LNCAP (cell line): ENCODE data around the gene PPL.

Experiments
- CTCF ChIP-seq: fragments of 450-650 bp; IDR thresholded peaks from 2 replicates; pipeline ENCODE4 v1.5.1; 2017; ENCODE audit warnings: mild to moderate bottlenecking

The PPL gene

GRCh38 chr16:4897328-4897727, 39.6 kb downstream of the PPL start:
- no peak for TF ChIP-seq CTCF

DNA sequence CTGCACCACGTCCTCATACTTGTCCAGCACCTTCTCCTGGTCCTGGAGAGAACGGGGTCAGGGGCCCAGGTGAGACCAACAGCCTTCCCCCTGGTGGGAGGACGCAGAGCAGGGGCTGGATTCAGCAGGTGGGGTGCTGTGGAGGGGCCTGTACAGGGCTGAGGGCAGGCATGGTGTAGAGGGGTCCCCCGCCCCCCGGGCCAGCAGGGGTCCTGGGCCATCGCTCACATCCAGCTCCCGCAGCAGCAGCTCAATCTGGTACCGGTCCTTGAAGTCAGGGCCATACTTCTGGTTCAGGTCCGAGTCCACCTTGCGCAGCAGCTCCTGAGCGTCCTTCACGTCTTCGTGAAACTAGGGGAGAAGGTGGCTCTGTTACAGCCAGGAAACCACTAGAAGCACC, 41.6 kb downstream of the PPL start:
- no peak for TF ChIP-seq CTCF

GRCh38 chr16:4894276-4895150, 42.4 kb downstream of the PPL start:
- no peak for TF ChIP-seq CTCF

DNA sequence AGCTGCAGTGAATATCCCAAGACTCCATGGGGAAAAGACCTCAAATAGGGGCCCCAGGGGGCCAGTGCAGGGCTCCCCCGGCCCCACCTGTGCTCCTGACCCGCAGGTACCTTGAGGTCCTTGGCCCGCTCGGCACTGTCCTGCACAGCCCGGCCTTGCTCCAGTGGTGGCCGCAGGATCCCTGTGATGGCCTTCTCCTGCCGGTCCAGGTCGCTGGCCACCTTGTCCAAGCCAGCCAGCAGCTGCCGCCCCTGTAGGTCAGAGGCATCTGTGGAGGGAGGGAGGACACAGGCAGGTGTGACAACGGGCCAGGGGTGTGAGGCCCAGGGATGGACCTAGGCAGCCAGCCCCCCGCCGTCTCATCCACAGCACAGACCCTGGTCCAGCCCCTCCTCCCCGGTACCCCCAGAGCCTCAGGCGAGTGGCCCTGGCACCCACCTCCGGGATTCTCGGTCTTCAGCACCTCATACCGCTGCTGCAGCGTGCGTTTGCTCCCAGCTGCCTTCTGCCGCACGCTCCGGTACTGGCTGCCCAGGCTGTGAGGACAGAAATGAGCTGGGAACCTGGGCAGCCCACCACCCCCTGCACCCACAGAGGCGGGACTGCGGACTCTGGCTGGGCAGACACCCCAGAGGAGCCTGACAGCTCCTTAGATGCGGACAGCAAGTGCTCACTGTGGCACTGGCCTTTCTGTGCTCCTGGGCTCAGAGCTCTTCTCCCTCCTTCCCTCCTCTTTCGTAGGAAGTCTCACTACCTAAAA, 43.7 kb downstream of the PPL start:
- no peak for TF ChIP-seq CTCF

- TF ChIP-seq CTCF, result no peak
Observed at GRCh38 chr16:4892361-4893102, 44.4 kb downstream of the PPL start.

- TF ChIP-seq CTCF, result no peak
Observed at GRCh38 chr16:4891886-4892216, 45.1 kb downstream of the PPL start.

DNA sequence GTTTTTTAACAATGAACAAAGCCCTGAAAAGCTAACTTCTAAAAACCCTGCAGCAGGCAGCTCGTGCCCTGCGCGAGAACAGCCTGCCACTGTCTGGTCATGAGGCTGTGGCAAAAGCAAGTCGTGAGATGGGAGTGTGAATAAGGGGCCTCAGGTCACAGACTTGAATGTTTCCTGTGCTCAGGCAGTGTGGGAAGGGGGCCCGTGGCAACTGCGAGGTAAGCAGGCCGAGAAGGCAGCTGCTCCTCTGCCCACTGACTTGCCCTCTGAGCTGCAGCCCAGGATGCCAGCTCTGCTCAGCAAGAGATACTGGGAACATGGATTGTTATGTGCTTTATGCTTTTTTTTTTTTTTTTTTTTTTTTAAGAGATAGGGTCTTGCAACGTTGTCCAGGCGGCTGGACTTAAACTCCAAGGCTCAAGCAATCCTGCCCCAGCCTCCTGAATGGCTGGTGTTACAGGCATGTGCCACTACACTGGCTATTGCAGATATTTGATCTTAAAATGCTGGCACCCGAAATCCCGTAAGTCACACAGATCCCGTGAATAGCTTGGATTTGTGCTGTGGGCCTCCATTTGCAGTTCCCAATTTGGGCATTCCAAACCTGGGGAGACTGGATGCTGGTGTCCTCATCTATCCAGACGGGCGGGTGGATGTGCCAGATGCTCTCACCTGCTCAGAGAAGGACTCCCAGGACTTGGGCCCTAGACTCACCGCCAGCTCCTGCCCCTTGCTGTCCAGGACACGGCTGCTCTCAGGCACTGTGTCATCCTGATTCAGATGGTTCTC, 45.7 kb downstream of the PPL start:
- TF ChIP-seq CTCF, result no peak
